ENCODE results near the gene ANKFY1. TPM values are rescaled to one million over a fixed set of nuclear protein-coding genes. Genes with fewer than 3 reads are reported as not detected.

ANKFY1 gene
- total and polyA plus RNA-seq, 2 donors (not counting 3 experiments of a cell fraction or from before 2014, with no cell fraction given) = 30.6 to 51.1 TPM

GRCh38 chr17:4310354-4311060 is 46.7 kb upstream of the ANKFY1 start:
- BruUV-seq (replicated peaks) = no TSS peak
- H3K9me3 ChIP-seq (replicated peaks; ENCODE audit: control insufficient read depth, insufficient read depth, low read length) = no peaks in the 10 kb centered on the region
- CTCF ChIA-PET = interaction anchor here (0.6 to 1.1 kb wide), 2 partner anchors 27 to 31 kb away, joined by 3 to 4 read pairs; no protein-coding TSS in a partner anchor
- peaks cover 79% of the 10 kb centered on the region for H3K79me2 ChIP-seq (ENCODE audit: control insufficient read depth, insufficient read depth, low read length)
- H3K36me3 ChIP-seq (ENCODE audit: control insufficient read depth in 2 of 2, extremely low read depth in 1 of 2, insufficient read depth in 2 of 2, low read length in 2 of 2) = no peaks in the 10 kb centered on the region
- H3K9ac ChIP-seq (replicated peaks; ENCODE audit: extremely low read depth, insufficient read depth, low read length) = peak overlapping the region; percentile 24
- POLR2A ChIA-PET = no interaction called here
- peak overlapping the region; percentile 31 for H3K27ac ChIP-seq (ENCODE audit: insufficient read depth, low read depth, low read length)
- DNase-seq (ENCODE audit: low read depth, low spot score) (peak; percentile 80), FAIRE-seq (no peak)
- peaks cover 8% of the 10 kb centered on the region for H4K20me1 ChIP-seq (replicated peaks; ENCODE audit: control insufficient read depth, extremely low read depth, insufficient read depth, low read length)
- dilution Hi-C loops (cut with MboI; ENCODE audit: extremely low pct_ligation_motif_present, low sequenced_read_pairs) (no loop called here), intact Hi-C loops (cut with micrococcal nuclease) (loop anchor here (5.0 kb wide), 1 partner anchor 57 kb away; the partner anchor contains the start of gene UBE2G1)
- H3K9me1 ChIP-seq (replicated peaks; ENCODE audit: control insufficient read depth, extremely low read depth, insufficient read depth, low read length) = no peaks in the 10 kb centered on the region
- H3K4me1 ChIP-seq (ENCODE audit: control insufficient read depth, extremely low read depth, insufficient read depth, low read length) = peaks cover 14% of the 10 kb centered on the region
- no peak overlapping the region for H2AFZ ChIP-seq (ENCODE audit: low read depth, low read length)
- H3K4me3 ChIP-seq (replicated peaks in 1 of 3; ENCODE audit: insufficient read depth in 1 of 3, low read depth in 1 of 3, low read length in 3 of 3) = no peak overlapping the region
- no peaks in the 10 kb centered on the region for H3K27me3 ChIP-seq (ENCODE audit: control insufficient read depth in 2 of 2, insufficient read depth in 2 of 2, low read length in 2 of 2)
- peak overlapping the region; percentile 16 for H3K4me2 ChIP-seq (ENCODE audit: insufficient read depth, low read length)
- TF ChIP-seq EZH2 (IDR thresholded peaks at IDR 0.05; ENCODE audit: borderline replicate concordance, low read depth, low read length, severe bottlenecking) (no peak), FOS (IDR thresholded peaks at IDR 0.05; ENCODE audit: borderline replicate concordance, insufficient read depth, low read length) (no peak), POLR2A (IDR thresholded peaks at IDR 0.05; ENCODE audit: low read depth, low read length) (no peak), MYC (IDR thresholded peaks at IDR 0.05; ENCODE audit: low read depth, low read length) (no peak), POLR2AphosphoS5 (IDR thresholded peaks at IDR 0.05; ENCODE audit: insufficient read depth, low read depth, low read length) (no peak), GATA2 (IDR thresholded peaks at IDR 0.05; ENCODE audit: insufficient read depth, insufficient read length, low read depth, low read length) (no peak)
- TF ChIP-seq, protein P1, sequence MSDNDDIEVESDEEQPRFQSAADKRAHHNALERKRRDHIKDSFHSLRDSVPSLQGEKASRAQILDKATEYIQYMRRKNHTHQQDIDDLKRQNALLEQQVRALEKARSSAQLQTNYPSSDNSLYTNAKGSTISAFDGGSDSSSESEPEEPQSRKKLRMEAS (IDR thresholded peaks at IDR 0.05; ENCODE audit: insufficient read depth, insufficient read length) = no peak
- TF ChIP-seq, protein P2, sequence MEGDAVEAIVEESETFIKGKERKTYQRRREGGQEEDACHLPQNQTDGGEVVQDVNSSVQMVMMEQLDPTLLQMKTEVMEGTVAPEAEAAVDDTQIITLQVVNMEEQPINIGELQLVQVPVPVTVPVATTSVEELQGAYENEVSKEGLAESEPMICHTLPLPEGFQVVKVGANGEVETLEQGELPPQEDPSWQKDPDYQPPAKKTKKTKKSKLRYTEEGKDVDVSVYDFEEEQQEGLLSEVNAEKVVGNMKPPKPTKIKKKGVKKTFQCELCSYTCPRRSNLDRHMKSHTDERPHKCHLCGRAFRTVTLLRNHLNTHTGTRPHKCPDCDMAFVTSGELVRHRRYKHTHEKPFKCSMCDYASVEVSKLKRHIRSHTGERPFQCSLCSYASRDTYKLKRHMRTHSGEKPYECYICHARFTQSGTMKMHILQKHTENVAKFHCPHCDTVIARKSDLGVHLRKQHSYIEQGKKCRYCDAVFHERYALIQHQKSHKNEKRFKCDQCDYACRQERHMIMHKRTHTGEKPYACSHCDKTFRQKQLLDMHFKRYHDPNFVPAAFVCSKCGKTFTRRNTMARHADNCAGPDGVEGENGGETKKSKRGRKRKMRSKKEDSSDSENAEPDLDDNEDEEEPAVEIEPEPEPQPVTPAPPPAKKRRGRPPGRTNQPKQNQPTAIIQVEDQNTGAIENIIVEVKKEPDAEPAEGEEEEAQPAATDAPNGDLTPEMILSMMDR (IDR thresholded peaks at IDR 0.05; ENCODE audit: extremely low read depth in 1 of 2, insufficient read depth in 1 of 2, low read depth in 1 of 2, low read length in 2 of 2) = no peak

Data from endothelial cell of umbilical vein (primary cell).